GM21576 (cell line): ENCODE data around the gene RBFOX1.
"Not testable (repeated sequence)": the region's sequence is repeated elsewhere in the genome, so short reads cannot be mapped to it uniquely, and the experiment has no call there.

Experiments
- ATAC-seq: cut with Tn5 transposase; IDR thresholded peaks from one replicate; pipeline ENCODE4 v1.9.1; 2021; ENCODE audit warnings: mild to moderate bottlenecking, moderate library complexity; ENCODE audit not compliant: unreplicated experiment

Gene RBFOX1

DNA sequence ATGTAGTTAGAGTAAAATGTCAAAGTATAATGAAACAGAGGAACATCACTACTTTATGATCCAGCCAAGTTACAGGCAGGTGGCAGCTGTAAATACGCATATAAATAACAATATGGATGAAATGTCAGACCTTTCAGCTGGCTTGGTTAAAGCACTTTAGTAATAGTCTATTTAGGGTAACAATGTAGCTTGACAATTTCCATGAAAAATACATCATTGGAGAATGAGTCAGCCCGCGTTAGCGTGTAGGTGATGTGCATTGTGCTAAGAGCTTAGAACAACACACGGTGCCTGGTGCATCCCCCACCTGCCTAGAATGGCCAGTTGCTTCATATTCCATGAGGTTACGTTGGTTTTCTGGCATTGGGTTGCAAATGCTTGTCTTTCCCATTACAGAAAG, 119.4 kb downstream of the RBFOX1 start:
- ATAC-seq: no peak

DNA sequence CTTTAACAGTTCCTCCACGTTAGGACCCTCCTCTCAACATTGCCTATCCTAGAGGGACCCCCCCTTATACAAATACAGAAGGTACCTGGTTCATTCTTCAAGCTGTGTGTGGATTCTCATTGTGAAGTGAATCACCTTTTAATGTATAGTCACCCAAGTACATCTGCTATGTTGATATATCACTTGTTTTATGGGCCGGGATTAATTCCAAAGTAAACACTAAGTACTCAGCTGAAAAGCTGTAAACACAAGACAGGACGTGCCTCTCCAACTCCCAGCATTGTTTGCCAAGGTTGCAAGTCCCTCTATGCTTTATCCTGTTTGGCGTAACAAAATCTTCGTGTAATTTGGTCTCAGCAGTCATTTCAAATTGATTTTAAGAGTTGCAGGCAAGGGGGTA, 123.6 kb downstream of the RBFOX1 start:
- no peak for ATAC-seq

DNA sequence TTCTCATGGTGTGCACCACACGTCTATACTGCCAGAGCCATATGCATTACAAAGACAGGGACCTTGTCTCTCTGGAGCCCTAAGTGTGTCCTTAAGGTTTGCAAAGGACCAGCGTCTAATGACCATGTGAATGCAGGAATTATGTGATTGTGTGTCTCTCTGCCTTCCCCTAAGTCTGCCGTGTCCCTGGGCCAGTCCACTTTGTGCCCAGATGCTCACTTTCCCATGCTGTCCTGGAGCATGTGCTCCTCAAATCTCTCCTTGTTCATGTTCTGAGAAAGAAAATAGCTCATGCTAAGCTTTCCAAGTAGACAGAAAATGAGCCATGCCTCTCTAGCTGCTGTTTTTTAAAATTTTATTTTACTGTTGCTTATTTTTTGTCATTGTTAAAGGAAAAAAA, 125.5 kb downstream of the RBFOX1 start:
- no peak for ATAC-seq

DNA sequence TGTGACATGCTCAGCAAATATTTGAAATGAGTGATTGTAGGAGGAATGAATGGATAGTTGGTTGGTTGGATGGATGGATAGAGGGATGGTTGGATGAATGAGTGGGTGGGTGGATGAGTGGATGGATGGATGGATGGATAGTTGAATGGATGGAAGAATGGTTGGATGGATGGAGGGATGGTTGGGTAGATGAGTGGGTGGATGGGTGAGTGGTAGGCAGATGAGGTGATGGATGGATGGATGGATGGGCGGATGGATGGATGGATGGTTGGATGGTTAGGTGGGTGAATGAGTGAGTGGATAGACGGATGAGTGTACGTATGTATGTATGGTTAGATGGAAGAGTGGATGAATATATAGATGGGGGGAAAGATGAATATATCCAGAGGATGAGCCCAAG, 137.7 kb downstream of the RBFOX1 start:
- no peak for ATAC-seq

DNA sequence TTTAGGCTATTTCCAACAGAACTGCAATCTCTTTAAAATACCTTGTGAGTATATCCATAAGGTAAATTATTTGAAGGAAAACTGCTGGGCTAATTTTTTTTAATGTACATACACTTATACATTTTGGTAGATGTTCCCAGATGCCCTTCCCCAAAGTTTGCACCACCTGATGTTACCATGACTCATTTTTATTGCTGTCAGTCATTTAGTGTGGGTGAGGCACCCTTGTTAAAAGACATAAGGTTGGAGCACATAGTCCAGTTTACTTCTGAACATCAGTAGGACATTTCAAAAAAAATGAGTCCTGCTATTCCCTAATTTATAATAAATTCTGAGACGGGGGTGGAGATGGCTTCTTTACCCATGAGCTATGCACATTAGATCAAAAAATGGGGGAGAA, 138.6 kb downstream of the RBFOX1 start:
- no peak for ATAC-seq

DNA sequence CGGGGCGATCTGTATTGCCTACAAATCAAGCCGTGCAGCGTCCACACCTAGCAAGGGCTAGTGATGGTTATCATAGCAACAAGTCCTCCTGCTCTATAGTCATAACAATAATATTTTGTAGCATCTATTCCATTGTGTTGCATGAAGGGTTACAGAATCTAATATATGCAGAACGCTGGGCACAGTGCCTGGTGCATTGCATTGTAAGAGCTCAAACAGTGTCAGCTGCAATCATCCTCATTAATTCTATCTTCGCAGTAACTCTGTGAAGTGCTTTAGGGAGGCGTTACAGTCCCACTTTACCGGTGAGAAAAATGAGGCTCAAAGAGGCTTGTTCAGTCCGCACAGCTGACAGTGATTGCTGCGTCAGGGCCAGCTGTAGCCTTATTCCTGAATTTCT, 149.4 kb downstream of the RBFOX1 start:
- ATAC-seq: no peak

DNA sequence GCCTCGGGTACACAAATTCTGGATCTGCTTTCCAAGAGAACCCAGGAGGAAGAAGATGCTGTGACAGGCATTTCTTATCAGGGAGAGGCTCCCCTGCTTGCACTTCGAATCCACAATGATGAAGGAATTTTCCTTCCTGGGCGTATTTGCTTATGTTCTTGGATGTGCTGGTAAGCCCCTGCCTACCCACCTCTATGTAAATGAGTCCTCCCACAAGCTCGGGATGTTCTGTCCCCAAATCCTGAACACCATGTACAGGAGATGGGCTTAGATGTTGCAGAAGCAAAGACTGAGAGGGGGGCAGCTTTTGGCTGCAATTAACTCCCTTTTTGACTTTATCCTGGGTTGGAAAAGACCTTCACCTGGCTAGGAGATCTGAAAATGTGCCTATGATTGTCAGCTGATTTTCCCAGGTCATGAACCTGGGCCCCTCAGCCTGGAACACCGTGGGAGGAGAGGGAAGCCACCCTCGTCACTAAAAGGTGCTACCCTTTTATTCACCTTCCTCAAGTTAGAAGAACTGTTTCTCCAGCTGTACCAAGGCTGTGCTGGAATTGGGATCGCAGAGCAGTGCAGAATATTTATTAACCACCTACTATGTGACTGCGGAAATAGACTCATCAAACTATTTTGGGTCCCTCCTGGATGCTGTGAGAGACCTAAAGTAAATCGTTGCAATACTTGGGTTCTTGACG, 150.1 kb downstream of the RBFOX1 start:
- no peak for ATAC-seq

DNA sequence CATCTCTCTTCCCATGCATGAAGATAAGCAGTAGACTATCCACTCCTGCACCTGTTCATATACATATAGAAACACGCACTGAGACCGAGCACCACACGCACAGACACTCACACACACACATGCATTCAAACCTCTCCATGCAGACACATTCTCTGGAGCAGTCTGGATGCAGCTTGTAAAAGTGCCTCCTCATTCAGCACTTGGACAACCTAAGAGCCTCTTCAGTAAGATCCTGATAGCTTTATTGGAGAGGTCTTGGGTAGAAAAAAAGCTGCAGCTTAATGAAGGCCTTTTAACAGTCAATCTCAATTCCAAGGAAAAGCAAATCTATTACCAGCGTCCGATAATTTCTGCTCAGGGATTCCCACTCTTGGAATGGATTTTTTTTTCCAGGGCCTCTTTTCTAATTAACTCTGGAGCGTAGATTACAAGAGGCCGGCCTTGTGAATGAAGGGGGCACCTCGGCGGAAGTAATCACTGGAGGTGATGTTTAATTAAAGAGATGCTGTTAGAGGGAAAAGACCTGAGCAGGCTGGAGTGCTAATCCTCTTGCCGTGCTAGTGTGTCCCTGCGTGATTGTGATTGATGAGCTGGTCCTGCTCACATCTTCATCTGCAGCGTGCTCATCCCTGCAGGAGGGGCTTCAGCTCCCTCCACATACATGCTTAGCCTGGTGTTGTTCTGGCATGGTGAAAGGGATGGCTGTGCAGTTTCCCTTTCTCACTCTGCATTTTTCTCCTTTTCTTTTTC, 155.1 kb downstream of the RBFOX1 start:
- ATAC-seq: no peak

DNA sequence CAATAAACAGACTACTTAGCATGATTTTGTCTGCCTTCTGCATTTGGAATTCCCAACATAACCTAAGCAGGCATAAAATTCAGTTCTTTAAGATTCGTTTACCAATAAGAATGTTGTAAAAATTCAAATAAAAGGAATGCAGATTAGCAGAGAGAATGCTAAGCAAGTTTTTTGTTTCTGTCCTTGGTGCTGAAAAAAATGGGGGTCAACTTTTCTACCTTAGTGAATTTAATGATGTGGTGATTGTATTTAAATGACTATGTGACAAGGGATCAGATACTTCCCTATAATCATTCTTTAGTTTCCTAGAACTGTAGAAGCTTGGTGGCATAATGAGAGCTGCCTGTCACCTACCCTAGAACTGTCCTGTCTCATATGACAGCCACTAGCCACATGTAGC, 159.5 kb downstream of the RBFOX1 start:
- no peak for ATAC-seq

DNA sequence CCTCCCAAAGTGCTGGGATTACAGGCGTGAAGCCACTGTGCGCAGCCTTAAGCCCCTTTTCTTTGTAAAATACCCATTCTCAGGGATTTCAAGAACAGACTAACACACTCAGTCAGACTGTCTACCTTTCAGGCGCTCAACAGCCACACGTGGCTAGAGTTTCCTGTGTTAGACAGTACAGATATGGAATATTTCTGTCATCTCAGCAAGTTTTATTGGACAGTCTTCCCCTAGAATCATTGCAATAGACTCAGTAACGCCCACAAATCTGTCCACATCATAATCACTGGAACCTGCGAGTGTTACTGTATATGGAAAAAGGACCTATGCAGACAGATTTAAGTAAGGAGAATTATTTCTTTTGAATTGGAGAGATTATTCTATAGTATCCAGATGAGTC, 160.5 kb downstream of the RBFOX1 start:
- no peak for ATAC-seq

DNA sequence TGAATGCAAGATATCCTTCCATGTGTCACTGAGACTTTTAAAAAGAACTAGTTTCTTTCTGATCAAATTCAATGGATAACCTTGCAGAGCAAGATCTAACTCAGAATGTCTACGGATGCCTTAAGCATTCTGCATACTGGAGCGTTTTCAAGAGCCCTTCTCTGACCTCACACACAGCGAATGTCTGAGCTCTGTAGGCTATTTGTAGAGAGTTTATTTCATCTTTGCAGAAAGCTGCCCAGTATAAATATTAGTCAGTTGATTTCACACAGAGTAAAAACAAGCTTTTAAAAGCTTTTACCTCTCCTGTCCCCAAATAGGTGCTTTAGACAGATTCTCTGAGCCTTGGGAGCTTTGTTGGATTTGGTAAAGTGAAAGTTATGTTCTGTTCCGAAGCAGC, 165.0 kb downstream of the RBFOX1 start:
- ATAC-seq: no peak

DNA sequence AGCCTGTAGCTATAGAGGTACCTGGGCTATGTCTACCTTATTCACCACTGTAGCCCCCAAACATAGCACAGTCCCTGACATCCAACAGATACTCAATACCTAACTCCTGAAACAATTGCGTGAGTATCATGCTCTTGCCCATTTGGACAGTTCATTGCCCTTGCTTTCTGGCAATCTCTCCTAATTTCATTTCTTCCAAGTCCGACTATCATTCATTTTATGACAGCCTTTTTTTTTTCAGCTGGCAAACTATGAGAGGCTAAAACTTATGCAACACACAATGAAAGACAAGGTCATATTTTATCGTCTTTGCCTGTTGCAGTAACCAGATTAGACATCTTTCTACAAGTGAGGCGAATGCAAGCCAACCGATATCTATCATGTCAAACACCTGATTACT, 169.2 kb downstream of the RBFOX1 start:
- no peak for ATAC-seq

DNA sequence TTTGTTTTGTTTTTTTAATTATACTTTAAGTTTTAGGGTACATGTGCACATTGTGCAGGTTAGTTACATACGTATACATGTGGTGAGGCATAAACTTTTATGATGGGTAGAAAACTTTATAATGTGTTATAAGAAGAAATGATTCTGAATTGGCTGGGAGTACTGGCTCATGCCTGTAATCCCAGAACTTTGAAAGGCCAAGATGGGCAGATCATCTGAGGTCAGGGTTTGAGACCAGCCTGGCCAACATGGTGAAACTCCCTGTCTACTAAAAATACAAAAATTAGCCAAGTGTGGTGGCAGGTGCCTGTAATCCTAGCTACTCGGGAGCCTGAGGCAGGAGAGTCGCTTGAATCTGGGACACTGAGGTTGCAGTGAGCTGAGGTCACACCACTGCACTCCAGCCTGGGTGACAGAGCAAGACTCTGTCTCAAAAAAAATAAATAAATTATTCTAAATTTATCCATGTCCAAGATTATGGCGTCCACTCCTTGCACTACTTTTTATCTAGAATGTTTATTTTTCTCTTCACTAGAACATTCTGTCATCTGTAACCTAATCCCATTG, 170.0 kb downstream of the RBFOX1 start:
- ATAC-seq: not testable (repeated sequence)

DNA sequence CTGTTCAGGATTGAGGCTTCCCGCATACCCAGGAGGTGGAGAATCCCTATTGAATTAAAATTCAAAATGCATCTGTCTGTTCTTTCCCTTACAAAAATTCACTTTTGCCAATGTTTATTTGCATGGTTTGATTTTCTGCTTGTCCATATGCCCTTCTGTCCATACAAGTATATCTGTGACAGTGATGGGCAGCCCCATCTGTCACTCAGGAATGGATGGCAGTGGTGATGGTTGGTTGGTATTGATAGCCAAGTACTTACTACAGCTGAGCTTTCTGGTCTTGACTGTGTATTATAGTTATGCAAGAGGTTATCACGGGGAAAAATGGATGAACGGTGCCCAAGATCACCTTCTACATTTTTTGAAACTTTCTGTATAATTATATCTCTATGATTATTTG, 171.0 kb downstream of the RBFOX1 start:
- no peak for ATAC-seq

DNA sequence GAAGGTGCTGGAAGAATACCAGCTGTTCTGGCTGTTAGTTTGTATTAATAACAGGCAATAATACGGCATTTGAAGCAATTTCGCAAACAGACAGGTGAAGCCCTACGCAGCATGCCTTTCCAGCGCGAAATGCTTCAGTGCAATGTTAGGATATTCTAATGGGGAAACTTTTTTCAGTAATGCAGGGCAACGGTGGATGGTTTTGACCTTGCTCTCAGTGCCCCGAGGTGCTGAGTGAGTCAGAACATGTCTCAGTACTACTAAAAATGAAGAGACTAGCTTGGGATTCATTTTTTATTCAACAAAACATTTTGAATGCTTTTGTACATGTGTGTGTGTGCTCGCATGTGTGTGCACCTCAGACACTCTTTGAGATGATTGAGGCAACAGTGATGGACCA, 172.2 kb downstream of the RBFOX1 start:
- no peak for ATAC-seq

DNA sequence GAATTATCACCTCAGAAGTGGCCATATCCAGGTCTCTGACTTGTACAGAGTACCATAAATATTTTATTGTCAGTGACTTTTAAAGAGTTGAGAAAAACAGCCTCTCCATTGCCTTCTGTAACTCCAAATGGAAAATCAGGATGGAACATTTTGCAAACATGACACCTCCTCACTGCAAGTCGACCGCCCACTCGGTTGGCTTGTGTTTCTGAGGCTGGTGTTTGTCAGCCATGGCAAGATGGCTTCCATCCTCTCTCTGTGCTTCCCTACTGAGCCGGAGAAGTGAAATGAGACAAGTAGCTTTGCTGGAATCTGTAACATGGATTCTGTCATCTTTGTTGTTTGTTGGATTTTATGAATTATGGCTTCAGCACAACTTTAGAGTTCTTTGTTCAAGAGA, 172.8 kb downstream of the RBFOX1 start:
- ATAC-seq: no peak

DNA sequence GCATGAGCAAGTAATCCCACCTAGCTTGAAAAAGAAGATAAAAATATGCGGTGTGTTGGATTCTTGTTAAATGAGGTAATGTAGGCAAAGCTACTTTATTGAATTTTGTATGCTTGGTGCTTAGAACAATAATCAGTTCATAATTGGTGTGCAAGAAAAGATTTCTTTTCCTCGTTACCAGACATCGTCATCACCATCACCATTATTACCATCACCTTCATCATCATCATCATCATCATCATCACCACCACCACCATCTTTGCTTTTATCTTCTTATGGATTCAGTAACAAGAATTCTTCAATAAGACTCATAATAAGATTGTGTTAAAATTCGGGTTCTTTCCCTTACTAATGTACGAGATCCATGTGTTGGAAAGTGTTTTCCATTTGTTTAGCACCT, 173.7 kb downstream of the RBFOX1 start:
- ATAC-seq: no peak

DNA sequence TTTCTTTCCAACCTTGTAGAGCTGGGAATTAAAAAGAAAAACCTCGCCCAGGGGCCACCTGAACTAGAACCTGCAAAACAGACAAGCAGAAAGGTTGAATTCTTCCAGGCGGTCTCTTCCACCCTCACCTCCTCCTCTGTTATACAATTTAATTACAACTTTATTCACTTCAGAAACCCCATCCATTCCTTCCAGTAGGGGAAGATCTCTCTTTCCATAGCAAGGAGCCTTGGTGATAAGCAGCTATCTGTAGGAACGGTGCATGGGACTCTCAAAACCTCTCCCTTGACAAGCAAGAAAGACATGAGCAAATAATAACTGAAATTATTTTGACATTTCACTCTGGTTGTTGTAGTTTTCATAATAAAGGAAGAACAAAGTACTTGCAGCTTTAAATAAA, 176.0 kb downstream of the RBFOX1 start:
- no peak for ATAC-seq

DNA sequence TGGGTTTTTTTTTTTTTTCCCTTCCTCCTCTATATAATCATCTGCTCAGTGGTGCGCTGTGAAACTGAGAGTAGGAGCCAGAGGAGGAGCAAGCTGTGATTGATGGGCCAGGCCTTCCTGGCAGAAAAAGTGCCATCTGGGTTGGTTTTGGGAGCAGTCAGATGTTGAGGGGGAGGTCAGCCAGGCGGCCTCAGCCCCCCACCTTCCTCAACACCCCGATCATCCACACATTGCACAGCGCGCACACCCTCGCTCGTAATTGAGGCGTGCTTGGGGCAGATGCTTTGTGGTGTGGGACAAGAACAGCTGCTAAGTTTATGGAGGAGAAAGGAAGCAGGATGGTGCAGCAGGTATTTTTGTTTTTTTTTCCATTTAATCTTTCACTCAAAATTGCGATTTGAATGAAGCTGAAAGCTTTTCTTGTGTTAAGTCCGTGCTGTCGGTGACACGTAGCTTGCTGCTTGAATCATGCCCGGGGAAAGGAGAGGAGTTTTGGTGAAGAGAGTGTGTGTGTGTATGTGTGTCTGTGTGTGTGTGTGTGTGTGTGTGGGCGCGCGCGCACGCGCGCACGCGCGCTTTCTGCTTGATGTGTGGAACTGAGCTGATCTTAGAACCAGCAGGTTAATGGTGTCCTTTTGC, 177.4 kb downstream of the RBFOX1 start:
- no peak for ATAC-seq

DNA sequence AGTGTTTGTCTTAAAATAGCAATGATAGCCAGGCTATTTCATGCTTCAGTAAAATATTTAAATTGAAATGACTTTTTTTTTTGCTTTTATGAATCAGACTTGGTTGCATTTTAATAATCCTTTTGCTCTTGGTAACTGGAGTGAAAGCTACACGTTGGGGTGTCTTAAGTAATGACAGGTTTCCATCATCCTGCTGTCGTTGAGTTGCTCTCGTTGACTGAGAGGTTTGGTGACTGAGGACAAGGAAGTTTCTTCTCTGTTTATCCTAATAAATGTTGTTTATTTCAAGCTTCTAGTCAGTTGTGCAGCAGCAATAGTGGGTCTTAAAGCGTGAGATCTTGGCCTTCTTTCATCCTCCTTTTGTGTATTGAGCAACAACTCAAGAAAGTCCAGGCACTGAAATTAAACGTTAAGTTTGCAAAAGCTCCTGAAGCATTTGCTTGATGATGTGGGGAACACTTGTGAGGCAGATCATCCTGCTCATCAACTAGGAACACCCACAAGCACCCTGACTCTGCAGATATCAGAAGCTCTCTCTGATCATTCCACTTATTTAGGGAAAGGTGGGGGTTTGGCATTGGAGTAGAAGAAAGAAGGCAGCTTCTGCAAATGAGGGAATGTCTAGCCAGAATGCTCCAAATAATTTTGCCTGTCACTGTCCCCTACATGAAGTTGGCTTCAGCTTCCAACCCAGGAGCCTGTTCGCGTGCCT, 179.1 kb downstream of the RBFOX1 start:
- no peak for ATAC-seq

DNA sequence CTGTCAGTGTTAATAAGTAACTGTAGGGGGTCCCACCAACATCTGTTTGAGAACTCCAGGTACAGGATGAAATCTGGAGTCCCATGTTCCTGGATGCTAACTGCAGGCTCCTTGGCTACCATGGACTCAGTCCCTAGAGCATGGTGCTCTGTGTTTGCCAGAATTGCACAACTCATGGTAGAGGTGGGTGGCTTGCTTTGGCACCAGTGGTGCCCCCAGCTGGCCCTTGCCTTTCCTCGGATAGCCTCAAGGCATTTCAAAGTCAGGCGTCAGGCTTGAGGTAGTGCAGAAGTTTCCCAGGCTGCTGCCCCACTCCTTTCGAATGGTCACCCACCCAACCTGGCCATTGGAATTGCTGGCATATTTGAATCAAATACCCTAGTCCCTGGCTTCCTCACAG, 179.9 kb downstream of the RBFOX1 start:
- ATAC-seq: no peak
